Embryonic facial prominence (tissue), 1 donor: Measurements from ENCODE around the gene MYO16.
"Not testable (repeated sequence)": the region's sequence is repeated elsewhere in the genome, so short reads cannot be mapped to it uniquely, and the experiment has no call there.

Experiments
- DNase-seq: peaks from one replicate; pipeline ENCODE4 v3.0.0-alpha.2; 2016; ENCODE audit errors: extremely low spot score

MYO16 gene

DNA sequence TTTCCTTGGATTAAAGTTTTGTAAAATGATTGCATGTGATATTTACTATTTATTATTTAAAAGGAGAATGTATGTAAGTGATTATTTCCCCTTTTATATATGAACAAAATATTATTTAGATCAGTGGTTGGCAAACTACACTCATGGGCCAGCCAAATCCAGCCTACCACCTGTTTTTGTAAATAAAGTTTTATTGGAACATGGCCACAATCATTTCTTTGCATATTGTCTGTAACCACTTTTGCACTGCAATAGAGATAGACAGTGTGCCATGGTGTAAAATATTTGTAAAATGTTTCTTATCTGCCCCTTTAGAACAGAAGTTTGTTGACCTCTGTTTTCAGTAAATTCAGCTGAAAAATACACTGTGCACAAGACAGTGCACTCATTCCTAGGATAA is 426.4 kb downstream of the MYO16 start:
- no peak for DNase-seq

- DNase-seq = no peak
Measured at GRCh38 chr13:109058087-109058486, 428.7 kb downstream of the MYO16 start.

DNA sequence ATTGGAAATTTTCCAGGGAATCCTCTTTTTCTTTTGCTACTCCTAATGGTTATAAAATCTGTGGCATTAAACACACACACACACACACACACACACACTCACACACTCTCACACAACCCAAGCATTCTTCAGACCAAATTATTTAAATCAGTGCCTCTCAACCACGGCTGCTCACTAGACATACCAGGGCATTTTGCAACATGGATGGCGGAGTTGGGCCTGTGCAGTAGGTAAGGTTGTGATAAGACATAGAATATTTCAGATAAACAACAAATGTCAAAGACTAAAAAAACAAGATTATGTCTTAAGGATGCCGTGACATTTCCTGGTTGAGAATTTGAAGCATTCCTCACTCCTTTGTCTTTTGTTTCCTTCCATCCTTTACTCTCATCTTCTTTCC is 443.1 kb downstream of the MYO16 start:
- no peak for DNase-seq

DNA sequence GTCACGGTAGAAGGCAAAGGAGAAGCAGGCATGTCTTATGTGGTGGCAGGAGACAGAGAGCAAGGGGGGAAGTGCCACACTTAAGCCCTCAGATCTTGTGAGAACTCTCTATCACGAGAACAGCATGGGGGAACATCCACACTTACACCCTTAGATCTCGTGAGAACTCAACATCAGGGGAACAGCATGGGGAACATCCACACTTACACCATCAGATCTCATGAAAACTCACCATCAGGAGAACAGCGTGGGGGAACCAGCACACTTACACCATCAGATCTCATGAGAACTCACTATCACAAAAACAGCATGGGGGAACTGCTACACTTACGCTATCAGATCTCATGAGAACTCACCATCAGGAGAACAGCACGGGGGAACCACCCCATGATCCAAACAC is 445.0 kb downstream of the MYO16 start:
- no peak for DNase-seq

DNA sequence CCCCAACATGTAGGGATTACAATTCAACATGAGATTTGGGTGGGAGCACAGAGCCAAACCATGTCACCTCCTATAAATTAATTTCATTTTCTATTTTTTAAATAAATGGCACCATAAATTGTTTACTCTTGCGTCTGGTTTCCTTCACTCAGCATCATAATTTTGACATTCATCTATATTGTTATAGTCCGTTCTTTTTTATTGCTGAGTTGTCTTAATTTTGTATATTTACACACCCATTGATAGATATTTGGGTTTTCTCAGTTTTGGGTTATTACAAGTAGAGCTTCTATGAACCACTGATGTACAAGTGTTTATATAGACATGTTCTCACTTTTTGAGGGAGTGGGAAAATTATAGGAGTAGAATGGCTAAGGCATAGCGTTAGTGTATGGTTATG is 445.4 kb downstream of the MYO16 start:
- DNase-seq = no peak

DNA sequence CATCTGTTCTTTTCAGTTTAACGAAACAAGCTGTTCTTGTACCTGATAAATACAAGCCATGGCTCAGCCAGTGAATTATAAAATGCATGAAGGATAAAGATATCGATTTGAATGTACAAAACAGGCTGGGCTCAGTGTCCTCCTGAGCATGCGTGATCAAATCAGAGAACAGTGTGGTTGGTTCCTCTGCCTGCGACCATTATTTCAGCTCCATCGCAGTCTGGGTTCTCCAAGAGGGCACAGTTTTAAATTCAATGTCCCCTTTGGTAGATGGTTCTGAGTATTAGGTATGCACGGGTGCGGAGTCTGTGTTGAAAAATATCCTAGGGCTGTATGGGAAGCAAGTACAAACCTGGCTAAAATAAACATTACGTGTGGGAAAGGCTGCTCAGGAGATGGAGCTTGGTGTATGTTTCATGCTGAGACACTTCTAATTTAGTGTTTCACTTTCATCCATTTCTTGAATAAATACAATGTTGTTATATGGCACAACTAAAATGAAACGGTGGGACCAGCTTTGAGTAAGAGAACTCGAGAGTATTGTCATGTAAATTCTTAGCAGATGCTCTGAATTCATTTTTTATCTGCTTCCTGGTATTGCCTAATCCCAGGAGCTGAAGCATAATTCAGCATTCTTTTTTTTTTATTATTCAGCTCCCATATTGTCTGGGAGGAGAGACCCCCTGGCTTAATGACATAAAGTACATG is 458.7 kb downstream of the MYO16 start:
- no peak for DNase-seq

DNA sequence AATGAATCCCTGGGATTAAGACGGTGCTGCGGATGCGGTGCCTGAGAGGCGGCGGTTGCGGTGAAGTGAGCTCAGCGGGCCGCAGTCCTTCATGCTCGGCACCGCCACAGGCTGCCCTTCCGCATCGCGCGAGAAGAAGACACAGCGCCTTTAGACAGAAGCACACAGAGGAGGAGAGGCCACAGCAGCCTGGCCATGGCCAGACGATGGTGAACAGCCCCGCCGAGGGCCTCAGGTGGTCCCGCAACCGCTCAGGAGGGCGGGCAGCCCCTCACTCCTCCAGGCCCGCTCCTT is 459.2 kb downstream of the MYO16 start:
- DNase-seq = no peak

DNA sequence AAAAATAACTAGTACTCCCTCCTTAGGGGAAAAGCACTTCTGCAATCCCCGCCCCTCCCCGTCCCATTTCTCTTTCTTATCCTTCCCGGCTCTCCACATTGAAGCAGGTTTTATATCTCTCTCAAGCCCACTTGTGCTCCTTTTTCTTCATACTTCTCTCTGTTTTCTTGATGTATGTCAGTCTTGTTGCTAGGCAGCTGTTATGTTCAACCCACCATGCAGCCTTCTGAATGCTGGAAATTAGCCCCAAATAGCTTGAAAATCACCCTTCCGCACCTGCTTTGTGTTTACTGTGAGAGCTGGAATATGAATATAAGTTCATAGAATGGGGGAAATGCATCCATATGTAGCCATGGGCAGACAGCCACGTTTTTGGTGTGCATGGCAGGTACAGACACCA is 461.4 kb downstream of the MYO16 start:
- no peak for DNase-seq

DNA sequence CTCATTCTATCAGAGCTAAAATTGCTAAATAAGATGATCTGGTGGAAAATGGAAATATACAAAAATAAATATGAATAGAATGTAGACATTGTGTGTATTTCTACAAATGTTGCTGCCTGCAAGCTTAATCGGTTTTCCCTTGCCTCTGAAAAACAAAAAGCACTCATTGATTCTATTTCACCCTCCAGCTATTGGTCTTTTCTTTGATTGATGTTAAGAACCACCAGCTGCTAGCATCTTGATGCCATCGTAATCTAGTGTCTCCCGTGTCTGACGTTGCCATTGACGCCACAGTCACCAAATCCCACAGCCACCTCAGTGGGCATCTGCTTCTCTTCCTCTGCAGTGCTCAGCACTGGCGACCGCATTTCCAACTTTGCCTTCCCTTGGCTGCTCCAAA is 461.8 kb downstream of the MYO16 start:
- DNase-seq = no peak

GRCh38 chr13:109092186-109092585 is 462.8 kb downstream of the MYO16 start:
- not testable (repeated sequence) for DNase-seq

GRCh38 chr13:109093998-109094397 is 464.6 kb downstream of the MYO16 start:
- no peak for DNase-seq

- no peak for DNase-seq
Measured at GRCh38 chr13:109095126-109095525, 465.7 kb downstream of the MYO16 start.

- DNase-seq = no peak
Measured at GRCh38 chr13:109096101-109096500, 466.7 kb downstream of the MYO16 start.

- DNase-seq = no peak
Measured at GRCh38 chr13:109100705-109101304, 471.4 kb downstream of the MYO16 start.

DNA sequence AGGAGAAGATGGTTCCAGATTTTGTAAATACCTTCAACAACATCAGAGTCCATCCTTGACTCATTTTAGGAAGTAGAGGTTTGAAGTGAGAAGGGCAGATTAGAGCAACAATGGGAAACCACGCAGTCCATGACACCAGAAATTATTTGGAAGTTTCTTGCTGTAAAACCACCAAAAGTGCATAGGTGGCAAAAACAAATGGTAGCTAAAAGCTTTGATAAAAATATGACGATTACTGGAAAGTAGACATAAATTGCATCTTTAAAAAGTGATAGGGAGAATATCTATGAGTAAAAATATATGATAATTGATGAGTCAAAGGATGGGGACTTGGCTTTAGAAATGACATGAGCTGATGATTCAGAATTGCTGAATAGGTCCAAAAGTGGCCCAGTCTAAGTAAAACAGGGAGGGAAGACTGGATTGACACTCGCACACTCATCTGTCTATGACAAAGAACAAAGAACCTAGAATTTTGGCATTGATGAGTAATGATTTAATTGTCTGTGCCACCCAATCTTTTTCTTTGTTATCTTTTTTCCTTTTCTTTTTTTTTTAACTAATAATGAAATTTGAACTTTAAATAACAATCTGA is 472.2 kb downstream of the MYO16 start:
- no peak for DNase-seq

DNA sequence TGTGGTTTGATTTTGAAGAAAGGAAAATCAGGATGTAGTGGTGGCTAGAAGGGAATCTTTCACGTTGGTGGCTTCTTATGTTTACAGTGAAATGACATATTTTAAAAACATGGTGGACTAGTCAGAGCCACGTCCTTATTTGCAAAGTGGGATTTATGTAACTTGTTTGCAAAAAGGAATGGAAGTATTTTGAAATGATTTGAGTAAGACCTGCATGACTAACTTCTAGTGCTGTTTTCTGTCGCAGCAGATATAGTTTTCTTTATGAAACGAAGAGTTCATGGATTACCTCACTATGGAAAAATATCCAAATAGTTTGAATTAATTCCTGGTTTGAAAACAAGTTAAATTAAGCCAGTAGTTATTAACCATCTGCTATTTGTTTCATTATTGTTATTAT is 476.5 kb downstream of the MYO16 start:
- no peak for DNase-seq

GRCh38 chr13:109110159-109110558 is 480.7 kb downstream of the MYO16 start:
- DNase-seq = no peak

- no peak for DNase-seq
Measured at GRCh38 chr13:109111141-109111540, 481.7 kb downstream of the MYO16 start.

- no peak for DNase-seq
Measured at GRCh38 chr13:109113427-109113826, 484.0 kb downstream of the MYO16 start.

DNA sequence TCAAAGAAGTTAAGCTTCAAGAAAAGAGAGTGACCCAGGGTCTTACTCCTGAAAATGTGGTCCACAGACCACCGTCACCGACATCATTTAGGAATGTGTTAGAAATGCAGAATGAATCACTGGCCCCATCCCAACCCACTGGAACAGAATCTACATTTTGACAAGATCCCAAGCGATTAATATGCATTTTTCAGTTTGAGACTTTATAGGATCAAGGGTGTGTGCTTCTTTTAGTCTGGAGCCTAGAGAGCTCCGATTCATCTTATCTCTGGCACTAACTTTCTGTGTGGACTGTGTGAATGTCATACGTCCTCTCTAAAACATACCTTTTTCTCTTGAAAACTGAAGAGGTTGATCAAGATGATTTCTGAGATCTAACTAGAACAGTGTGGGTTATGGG is 484.8 kb downstream of the MYO16 start:
- DNase-seq = no peak

- DNase-seq = no peak
Measured at GRCh38 chr13:109114991-109115390, 485.6 kb downstream of the MYO16 start.

DNA sequence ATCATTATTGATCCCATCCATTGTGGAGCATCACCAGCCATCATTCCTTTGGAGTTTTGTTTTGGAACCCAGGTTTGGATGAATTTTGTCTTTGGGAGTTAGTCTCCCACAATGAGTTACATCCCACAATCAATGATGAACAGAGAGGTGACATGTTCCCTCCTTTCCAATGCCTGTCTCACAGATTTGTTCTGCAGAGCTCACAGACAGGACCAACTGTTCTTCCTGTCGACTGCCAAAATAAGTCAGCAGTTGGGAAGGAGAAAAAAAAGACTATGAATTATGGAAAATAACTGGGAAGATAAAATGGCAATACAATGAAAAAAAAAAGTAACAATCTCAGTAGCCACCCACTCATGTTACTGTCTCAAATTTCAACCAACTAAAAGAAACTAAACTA is 489.1 kb downstream of the MYO16 start:
- DNase-seq = no peak

GRCh38 chr13:109119896-109120295 is 490.5 kb downstream of the MYO16 start:
- no peak for DNase-seq

- no peak for DNase-seq
Measured at GRCh38 chr13:109121826-109122225, 492.4 kb downstream of the MYO16 start.
